HL-60 (cell line): Measurements from ENCODE around the gene SFTPA2.
"Not testable (repeated sequence)": the region's sequence is repeated elsewhere in the genome, so short reads cannot be mapped to it uniquely, and the experiment has no call there.

Experiments
- CTCF ChIP-seq: IDR thresholded peaks from one replicate; pipeline ENCODE4 v1.5.1; 2011; ENCODE audit warnings: low read length, control low read depth, inconsistent platforms; ENCODE audit not compliant: insufficient read depth
- GABPA ChIP-seq: IDR thresholded peaks from 2 replicates; pipeline ENCODE4 v1.6.1; 2012; ENCODE audit warnings: low read depth
- POLR2AphosphoS5 ChIP-seq: IDR thresholded peaks from 2 replicates; pipeline ENCODE4 v1.6.1; 2012; ENCODE audit warnings: low read depth
- REST ChIP-seq: IDR thresholded peaks from 2 replicates; pipeline ENCODE4 v1.6.1; 2012; ENCODE audit warnings: low read depth; ENCODE audit not compliant: insufficient replicate concordance
- SPI1 ChIP-seq: IDR thresholded peaks from 2 replicates; pipeline ENCODE4 v1.6.1; 2012; ENCODE audit warnings: low read depth, mild to moderate bottlenecking, borderline replicate concordance

GRCh38 chr10:79509306-79509933, 50.8 kb downstream of the SFTPA2 start:
- not testable (repeated sequence) for TF ChIP-seq CTCF, POLR2AphosphoS5, REST, SPI1, GABPA
